SU-DHL-6 (cell line): ENCODE results near the gene DDX41.
"Not testable (repeated sequence)": the region's sequence is repeated elsewhere in the genome, so short reads cannot be mapped to it uniquely, and the experiment has no call there.

ENCODE experiments used
- EZH2phosphoT487 ChIP-seq: fragments of 200-600 bp; sonication (generic), shearing (Covaris generic); conservative IDR thresholded peaks from 2 replicates; pipeline ENCODE4 v1.6.1; 2018; ENCODE audit warnings: mild to moderate bottlenecking, antibody characterized with exemption, low read length, moderate library complexity, mixed read lengths
- TF ChIP-seq, protein P1 (sequence below): fragments of 200-600 bp; sonication (generic); IDR thresholded peaks from one replicate; pipeline ENCODE4 v1.5.1; 2017; ENCODE audit warnings: antibody characterized with exemption, mild to moderate bottlenecking, low read length, moderate library complexity; ENCODE audit not compliant: insufficient read depth, poor library complexity, severe bottlenecking

DNA sequence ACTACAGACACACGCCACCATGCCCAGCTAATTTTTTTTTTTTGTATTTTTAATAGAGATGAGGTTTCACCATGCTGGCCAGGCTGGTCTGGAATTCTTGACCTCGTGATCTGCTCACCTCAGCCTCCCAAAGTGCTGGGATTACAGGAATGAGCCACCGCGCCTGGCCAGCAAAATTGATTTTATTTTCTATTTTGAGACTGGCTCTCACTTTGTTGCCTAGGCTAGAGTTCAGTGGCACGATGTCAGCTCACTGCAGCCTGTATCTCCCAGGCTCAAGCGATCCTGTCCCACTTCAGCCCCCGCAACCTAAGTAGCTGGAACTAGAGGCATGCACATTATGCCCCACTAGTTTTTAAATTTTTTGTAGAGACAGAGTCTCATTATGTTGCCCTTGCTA, 17.7 kb upstream of the DDX41 start:
- TF ChIP-seq, protein P1, sequence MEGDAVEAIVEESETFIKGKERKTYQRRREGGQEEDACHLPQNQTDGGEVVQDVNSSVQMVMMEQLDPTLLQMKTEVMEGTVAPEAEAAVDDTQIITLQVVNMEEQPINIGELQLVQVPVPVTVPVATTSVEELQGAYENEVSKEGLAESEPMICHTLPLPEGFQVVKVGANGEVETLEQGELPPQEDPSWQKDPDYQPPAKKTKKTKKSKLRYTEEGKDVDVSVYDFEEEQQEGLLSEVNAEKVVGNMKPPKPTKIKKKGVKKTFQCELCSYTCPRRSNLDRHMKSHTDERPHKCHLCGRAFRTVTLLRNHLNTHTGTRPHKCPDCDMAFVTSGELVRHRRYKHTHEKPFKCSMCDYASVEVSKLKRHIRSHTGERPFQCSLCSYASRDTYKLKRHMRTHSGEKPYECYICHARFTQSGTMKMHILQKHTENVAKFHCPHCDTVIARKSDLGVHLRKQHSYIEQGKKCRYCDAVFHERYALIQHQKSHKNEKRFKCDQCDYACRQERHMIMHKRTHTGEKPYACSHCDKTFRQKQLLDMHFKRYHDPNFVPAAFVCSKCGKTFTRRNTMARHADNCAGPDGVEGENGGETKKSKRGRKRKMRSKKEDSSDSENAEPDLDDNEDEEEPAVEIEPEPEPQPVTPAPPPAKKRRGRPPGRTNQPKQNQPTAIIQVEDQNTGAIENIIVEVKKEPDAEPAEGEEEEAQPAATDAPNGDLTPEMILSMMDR, result not testable (repeated sequence)
- not testable (repeated sequence) for TF ChIP-seq EZH2phosphoT487
